T-helper 22 cell (primary cell): ENCODE results near the gene SLC39A8.
A peak's percentile ranks its signal among the peaks of the same experiment; 100 is the strongest.
"Not testable (repeated sequence)": the region's sequence is repeated elsewhere in the genome, so short reads cannot be mapped to it uniquely, and the experiment has no call there.

Experiments
- DNase-seq: peaks from one replicate; pipeline ENCODE4 v3.0.0-alpha.2; 2020; ENCODE audit warnings: low read depth

The SLC39A8 gene

DNA sequence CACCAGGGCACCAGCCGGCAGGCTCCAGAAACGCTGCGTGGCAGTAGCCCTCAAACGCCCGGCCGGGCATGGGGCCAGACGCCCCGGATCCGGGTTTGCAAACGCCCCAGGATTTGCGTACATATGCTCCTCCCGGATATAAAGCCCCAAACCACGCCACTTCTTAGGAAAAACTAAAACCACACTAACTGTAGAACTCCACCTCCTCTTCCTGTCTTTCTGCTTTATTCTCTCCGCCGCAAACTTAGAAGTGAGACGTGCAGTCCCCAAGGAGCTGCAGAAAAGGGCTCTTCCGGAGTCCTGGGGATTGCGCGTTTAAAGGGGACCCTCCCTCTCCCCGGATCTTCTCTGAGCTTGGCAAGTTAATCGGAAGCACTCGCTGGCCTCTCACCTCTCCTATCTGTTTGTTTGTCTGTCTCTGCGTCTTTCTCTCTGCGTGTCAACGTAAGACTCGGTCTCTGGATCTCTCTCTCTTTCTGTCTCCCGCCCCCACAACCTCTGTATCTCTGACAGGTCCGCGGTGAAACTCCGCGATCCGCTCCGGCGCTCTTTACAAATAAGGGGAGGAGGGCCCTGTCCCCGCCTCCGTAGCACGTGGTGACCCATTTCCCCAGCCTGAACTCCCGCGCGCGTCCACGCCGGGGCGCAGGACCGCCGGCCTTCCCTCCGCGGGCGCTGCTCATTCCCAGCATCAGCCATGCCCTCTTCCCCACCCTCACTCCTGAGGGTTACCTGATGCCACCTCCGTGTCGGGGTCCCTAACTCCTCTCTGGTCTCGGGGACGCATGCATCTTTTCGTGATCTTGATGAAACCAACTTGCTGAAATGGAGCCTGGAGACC, at the start of gene SLC39A8:
Gene SLC39A8, minus strand, starts transcription at position 529 of the 841 bp plus-strand sequence. CDS start 820 bp downstream, outside the sequence.
- peak; percentile 77 for DNase-seq

DNA sequence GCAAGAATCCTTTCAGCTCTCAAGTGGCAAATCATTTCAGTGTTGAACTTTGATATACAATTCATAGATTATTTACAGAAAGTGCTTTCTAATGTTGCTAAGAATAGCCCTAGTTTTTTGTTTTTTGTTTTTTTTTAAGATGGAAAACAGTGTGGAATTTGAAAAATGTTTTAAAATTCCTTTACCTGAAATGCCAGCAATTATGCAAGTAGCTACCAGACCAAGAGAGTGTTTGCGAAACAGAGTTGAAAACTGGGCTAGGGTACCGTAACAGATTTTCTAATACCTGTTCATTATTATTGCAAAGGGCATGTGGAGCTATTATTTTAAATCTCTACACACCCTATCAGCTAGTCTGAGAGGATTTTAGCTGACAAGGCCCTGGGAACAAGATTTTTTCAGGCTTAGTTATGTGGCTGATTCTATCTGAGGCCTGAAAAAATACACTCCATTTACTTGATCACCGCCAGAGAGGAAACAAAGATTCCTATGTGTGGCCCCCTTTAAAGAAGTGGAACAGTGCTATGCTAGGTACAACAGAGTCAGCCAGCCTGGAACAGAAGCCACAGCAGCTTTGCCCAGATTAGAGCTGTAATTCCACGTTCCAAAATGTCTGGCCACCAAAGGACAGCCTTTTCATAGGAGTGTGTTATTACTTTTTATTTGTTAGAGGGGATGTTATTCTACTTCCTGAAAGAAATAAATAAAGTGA, 46.9 kb upstream of the SLC39A8 start:
- no peak for DNase-seq

DNA sequence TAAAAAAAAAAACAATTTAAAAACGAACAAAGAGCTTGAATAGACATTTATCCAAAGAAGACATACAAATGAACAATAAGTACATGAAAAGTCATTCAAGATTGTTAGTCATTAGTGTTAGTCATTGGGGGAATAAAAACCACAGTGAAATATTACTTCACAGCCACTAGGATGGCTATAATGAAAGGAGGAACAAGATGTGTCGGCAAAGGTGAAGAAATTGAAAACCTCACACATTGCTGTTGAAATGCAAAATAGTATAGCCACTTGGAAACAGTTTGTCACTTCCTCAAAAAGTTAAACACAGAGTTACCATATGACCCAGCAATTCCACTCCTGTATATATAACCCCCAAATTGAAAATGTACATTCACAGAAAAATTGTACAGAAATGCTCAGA, 45.2 kb upstream of the SLC39A8 start:
- DNase-seq, result no peak

DNA sequence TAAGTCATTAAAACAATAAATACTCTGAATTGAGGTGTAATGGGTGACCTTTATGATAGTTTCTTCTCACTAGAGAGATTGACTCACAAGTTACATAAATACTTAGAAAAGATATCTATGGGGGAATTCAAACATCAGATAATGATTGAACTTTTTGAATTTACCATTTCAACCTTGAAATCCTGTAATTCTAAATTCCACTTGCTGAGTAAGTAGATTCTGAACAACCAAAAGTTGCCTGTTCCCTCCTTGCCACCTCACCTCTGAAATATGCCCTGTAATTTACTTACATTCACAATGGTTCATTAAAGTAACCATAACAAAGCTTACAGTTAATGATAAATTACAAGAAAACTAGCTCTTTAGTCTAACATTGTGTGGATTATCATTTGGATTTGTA, 43.3 kb upstream of the SLC39A8 start:
- no peak for DNase-seq

DNA sequence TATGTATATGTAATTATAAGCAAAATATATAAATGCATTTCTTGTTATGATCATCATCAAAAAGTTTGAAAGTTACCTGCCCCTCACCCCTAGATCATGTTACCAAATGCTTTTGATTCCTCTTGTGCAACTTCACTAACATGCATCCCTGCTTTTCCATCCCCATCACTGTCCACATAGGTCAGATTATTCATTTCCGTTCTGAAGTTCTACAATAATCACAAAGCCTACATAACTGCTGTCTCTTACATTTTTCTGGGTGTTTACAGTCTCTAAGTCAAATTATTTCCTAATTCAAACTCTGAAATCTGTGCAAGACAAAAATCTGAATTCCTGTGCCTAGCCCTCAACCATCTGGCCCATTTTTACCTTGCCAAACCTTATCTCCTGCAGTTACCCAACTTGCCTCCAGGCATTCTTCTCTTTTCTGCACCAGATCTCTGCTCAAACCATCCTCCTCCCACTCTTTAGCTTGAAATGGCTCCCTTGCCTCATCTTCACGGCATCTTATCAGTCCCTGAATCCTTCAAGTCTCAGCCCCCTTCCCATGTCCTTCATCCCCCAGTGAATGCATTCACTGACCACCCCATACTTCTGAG, 42.4 kb upstream of the SLC39A8 start:
- DNase-seq, result no peak

DNA sequence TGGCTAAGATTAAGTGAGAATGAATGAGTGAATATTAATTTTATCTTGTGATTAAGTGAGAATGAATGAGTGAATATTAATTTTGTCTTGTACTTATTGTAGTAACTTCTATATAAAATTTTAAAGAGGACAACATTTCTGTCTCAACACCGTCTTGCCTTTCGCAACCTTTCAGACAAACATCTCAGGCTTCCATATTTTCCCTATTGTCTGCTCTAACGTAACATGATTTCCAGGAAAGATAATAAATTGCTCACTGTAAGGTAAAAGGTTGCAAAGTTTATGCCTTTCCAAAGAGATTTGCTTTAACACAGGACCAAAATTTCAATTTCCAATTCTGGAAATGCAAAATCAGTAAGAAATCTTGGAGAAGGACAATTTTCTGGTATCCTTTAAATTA, 41.7 kb upstream of the SLC39A8 start:
- no peak for DNase-seq

DNA sequence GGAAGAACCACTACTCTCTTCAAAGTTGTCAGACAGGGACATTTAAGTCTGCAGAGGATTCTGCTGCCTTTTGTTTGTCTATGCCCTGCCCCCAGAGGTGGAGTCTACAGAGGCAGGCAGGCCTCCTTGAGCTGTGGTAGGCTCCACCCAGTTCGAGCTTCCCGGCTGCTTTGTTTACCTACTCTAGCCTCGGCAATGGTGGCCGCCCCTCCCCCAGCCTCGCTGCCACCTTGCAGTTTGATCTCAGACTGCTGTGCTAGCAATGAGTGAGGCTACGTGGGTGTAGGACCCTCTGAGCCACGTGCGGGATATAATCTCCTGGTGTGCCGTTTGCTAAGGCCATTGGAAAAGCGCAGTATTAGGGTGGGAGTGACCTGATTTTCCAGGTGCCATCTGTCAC, 35.0 kb upstream of the SLC39A8 start:
- DNase-seq, result not testable (repeated sequence)

DNA sequence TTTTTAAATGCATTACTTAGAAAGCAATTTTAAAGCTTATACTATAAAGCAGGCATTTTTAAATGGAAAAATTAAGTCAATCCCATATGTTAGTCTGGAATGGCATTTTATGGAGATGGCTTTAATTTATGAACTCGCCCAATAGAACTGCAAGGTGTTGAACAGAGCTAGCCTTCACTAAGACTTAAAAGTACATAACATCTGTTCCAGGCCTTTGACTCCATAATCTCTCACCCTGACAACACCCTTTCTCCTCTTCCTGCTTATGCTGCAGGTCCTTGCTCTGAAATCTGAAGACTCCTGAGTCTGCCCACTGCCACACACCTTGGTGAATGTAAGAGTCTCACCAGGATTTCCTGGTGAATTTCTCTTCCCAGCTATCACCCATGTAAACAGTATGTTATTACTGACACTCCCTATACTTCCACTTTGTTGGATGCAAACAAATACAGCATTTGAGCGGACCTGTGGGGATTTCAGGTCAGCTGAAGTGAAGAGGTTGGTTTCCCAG, 17.7 kb upstream of the SLC39A8 start:
- no peak for DNase-seq

DNA sequence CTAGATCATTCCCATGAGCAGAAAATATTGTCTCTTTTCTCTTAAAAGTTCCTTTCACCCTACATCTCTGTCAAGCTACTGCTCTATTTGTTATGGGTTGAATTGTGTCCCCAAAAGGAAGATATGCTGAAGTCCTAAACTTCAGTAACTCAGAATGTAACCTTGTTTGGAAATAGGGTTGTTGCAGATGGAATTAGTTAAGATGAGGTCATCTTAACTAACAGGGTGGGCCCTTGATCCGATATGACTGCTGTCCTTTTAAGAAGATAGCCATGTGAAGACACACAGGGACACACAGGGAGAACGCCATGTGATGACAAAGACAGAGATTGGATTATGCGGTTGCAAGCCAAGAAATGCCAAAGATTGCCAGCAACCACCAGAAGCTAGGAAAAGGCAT, 12.8 kb upstream of the SLC39A8 start:
- DNase-seq, result no peak

DNA sequence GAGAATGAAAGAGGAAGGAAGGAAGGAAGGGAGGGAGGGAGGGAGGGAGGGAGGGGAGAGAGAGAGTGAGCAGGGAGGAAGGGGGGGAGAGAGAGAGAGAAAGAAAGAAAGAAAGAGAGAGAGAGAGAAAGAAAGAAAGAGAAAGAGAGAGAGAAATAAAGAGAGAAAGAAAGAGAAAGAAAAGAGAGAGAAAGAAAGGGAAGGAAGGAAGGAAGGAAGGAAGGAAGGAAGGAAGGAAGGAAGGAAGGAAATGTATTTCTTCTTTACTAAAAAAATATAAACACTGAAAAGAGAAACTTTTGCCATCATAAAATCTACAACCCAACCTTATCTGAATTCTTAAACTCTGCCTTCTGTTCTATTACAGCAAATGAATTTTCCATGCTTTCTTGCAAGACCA, 12.4 kb upstream of the SLC39A8 start:
- DNase-seq, result not testable (repeated sequence)

DNA sequence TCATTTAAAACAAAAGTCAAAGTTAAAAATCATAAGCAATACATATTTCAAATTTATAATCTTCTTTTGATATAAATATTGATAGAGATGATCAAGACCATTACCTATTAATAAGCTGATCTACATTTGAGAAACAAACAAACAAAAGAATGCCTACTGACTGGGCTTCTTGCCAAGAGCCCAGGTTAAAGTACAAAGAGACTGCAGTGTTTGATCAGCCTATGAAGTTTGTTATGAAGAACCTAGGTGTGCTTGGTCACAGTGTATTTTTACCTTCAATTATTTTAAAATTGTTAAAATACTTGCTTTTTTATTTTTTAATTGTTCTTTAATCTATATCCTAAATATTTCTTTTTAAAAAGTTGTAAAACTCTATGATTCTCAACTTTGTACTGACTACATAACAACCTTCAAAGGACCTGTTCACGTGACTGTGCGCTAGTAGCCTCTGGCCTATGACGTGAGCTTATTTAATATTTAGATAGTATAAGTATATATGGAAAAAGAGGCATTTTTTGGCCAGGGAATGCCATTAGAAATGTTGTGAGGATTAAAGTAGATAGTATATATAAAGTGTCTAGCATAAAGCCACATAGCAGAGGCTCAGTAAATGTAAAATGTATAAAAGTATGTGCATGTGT, 11.4 kb upstream of the SLC39A8 start:
- DNase-seq, result no peak

DNA sequence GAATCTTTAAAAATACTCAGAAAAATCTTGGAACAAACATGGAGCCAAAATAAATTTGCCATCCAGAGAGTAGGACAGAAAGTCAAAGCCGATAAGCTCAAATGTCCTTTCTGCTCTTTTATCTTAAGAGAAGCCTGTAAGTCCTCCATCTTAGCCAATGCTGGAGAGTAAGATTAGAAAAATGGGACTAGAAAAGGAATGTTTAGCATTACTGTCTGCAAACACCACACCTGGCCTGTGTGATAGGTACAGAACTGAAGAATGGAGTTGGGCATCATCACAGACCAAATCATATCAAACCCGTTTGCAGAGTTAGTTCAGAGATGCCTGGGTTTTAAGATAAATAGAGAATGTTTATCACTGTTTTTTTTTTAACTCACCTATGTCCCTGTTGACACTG, 10.5 kb upstream of the SLC39A8 start:
- DNase-seq, result no peak

DNA sequence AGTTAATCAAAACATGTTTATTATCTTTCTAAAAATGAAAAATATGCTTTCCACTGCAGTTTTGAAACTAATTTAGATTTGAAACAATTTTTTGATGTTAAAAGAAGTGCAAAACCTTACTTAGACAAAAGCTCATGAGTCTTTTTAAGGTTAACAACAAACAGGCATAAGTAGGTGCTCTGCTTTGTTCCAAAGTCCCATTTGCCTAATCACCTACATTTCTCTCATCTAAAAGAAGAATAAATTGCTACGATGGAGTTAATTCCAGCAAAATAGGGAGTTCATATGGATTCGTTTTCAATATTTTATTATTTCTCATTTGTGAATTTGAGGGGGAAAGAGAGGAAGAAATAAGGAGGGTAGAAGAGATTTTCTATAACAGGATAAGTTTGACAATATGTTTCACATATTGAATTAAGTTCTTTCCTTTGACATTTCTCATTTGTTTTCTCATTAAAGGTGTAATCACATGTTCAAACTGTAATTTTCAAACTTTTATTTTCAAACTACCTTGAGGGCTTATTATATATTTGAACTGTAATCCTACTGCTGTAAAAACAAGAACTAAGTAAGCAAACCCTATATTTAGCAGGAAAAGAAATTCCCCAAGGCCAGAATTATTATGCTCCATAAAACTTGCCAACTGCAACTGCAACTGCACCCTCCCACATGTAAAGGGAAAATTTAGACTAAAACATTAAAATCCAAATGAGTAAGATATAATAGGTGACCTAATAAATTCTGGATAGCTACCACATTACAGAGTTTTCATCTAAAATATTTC, 9.6 kb upstream of the SLC39A8 start:
- no peak for DNase-seq

DNA sequence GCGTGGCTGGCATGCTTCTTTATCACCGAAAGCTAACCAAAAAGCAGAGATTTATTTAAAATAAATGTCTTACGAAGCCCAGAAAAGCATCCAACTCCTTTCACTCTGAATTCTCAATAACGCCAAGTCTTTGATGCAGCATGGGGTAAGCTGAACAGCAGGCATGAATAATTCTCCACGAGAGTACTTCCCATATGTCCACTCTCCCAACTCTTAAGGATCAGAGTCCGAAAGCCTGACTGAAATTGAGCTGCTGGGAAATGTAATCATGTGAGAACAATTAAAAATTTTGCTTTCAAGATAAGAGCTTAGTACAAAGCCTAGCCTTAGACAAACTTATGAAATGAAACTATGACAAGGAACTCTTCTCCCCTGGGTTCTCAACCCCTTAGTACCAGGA, 7.5 kb upstream of the SLC39A8 start:
- DNase-seq, result no peak

DNA sequence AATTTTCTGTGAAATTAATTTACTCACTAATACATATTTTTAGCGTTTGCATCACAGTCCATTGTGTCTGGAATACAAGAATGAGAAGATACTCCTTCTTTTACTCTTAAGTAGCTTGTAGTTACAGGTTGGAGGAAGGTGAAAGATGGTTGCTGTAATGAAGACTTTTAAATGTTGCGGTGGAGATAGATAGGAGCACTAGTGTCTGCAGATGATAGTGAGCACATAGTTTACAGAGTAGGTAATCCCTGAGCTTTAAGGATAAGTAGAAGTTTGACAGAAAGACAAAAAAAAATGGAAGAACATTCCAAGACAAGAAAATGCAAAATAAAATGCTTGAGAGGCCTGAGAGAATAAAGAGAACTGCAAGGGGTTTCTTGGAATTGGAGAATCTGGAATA, 5.4 kb upstream of the SLC39A8 start:
- no peak for DNase-seq

DNA sequence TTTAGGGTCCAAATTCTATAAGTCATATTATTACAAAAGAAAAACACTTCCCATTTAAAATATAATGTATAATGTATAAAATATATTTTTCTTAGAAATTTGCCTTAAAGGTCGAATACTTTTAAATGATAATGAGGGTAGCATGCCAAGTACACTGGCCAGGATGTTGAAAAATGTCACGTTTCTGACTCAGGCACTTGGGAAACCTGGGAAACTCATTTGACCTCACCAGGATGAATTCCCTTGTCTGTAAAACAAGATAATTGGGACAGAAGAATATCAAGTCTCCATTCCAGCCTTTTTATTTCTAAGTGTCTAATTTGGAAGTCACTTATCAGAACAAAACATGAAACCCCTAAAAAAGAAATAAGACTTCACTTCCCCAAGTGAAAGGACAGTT, 3.4 kb upstream of the SLC39A8 start:
- no peak for DNase-seq

DNA sequence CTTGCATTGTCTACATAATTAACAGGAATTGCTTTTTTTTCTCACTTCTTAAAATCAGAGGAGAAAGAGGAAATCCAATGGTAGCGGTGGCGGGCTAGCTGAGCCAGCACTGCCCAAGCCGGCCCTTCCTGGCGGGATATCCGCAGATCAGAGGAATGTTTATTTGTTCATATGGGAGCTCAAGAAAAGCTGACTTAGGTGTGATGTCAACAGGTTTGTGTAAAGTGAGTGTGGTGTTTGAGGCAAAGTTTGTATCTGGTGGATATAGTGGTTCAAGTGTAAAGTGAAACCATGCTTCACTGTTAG, 466 bp upstream of the SLC39A8 start:
- no peak for DNase-seq

DNA sequence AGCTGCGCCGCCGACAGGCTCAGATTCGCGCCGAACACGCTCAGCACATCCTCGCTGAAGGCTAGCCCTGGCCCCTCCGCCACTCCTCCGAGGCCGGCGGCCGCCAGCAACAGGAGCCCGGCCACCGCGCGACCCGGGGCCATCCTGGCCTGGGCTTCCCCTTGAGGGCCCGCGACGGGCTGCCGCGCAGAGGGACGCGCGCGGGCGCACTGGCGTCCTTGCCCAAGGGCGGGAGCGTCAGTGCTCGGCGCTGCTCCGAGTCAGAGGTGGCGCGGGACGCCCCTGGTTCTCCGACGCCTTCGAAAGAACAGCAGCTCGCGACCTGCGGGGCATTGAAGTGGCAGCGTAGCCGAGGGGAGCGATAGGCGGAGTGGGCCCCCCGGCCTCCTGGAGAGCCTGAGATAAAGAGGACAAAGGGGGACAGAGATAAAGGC, 745 bp downstream of the SLC39A8 start:
- peak; percentile 61 for DNase-seq

DNA sequence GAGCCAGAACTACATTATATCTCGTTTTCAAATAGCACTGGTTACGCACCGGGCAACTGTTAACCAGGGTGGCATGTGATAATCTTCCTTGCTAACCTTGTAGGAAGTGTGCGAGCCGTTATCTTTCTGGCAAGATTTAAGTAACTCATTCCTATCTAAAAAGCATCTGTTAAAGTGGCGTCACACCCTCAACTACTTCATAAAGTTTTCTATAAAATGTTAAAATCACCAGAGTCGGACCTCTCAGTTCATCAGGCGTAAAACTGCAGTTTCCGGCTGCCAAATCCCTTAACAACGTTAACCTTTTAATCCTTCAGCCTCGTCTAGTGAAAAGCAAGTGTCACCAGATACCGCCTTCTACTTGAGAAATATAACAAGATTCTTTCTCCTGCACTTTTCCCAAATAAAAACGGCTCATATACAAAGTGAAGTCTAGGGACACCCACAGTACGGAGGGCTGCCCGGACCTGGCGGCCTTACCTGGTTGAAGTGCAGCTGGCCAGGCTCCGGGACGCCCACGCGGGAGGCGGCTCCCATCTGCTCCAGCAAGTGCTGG, 1.2 kb downstream of the SLC39A8 start:
- DNase-seq, result no peak

DNA sequence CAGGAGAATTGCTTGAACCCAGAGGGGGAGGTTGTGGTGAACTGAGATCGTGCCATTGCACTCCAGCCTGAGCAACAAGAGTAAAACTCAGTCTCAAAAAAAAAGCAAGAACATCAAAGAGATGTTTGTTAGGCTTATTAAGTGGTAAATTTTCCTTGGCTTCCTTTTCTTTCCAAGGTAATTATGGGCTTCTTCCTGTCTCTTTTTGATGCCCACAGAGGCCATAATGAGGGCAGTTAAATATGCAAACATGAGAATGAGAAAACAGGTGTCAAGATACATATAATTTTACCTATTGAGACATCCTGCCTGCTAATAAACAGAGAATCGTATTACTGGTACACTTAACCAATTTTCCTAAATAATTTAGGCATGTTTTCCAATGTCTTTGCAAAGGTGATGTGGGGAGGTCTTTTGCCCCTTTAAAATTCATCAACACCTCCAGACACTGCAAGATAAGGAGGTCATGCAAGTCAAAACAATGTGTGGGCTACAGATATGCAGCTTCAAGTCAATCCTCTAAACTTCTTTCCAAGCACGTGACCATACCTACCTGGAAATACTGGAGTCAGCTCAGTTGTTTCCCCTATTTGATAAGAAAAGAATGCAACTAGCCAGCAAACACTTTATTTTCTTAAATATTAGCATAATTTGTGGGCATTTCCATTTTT, 2.7 kb downstream of the SLC39A8 start:
- no peak for DNase-seq

DNA sequence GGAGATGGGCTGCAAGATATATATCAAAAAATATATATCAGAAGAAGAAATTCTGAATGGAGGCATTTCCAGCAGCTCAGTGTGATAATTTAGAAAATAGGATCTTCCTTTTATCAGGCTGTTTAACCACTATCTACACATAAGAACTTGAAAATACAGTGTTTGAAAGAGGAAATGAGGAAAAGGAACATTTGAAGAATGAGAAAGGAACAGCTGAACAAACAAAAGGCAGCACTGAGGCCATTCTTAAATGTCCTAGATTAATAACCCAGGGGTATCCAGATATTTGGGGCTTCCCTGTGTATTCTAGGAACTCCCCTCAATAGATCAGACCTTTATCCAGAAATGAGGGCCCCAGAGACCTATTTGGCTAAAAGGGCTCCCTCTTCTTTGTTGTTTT, 4.1 kb downstream of the SLC39A8 start:
- no peak for DNase-seq
